HEK293 (cell line): ENCODE measurements around the gene DGKZ.
A peak's percentile ranks its signal among the peaks of the same experiment; 100 is the strongest.

Experiments used
- KLF1 ChIP-seq: fragments of 450-650 bp; formaldehyde crosslinking; IDR thresholded peaks from 2 replicates; pipeline ENCODE4 v1.5.1; 2016; ENCODE audit warnings: missing biosample characterization, missing genetic modification characterization
- KLF7 ChIP-seq: fragments of 450-650 bp; formaldehyde crosslinking; IDR thresholded peaks from 2 replicates; pipeline ENCODE4 v1.5.1; 2016; ENCODE audit warnings: missing biosample characterization, missing genetic modification characterization, borderline replicate concordance
- KLF8 ChIP-seq: fragments of 450-650 bp; formaldehyde crosslinking; IDR thresholded peaks from 2 replicates; pipeline ENCODE4 v1.5.1; 2016; ENCODE audit warnings: missing biosample characterization, missing genetic modification characterization
- MYNN ChIP-seq: fragments of 450-650 bp; formaldehyde crosslinking; IDR thresholded peaks from 2 replicates; pipeline ENCODE4 v1.5.1; 2016; ENCODE audit warnings: missing biosample characterization, missing genetic modification characterization, borderline replicate concordance
- PATZ1 ChIP-seq: fragments of 450-650 bp; formaldehyde crosslinking; IDR thresholded peaks from 2 replicates; pipeline ENCODE4 v1.5.1; 2016; ENCODE audit warnings: missing biosample characterization, missing genetic modification characterization
- PBX3 ChIP-seq: sonication (generic); formaldehyde crosslinking; IDR thresholded peaks from 2 replicates; pipeline ENCODE4 v1.8.1; 2022; ENCODE audit warnings: mild to moderate bottlenecking, moderate library complexity, missing genetic modification reagents
- ZBTB17 ChIP-seq: fragments of 450-650 bp; formaldehyde crosslinking; IDR thresholded peaks from 2 replicates; pipeline ENCODE4 v1.5.1; 2016; ENCODE audit warnings: missing biosample characterization, missing genetic modification characterization
- ZBTB26 ChIP-seq: fragments of 450-650 bp; formaldehyde crosslinking; optimal IDR thresholded peaks from 2 replicates; pipeline ENCODE3; 2016; ENCODE audit warnings: missing biosample characterization, mild to moderate bottlenecking, missing genetic modification characterization
- ZBTB6 ChIP-seq: fragments of 450-650 bp; formaldehyde crosslinking; IDR thresholded peaks from 2 replicates; pipeline ENCODE4 v1.5.1; 2017; ENCODE audit warnings: missing biosample characterization, missing genetic modification characterization
- ZBTB7A ChIP-seq: fragments of 450-650 bp; formaldehyde crosslinking; IDR thresholded peaks from 2 replicates; pipeline ENCODE4 v1.5.1; 2016; ENCODE audit warnings: low read depth, missing biosample characterization, missing genetic modification characterization
- ZBTB8A ChIP-seq: fragments of 450-650 bp; formaldehyde crosslinking; IDR thresholded peaks from 2 replicates; pipeline ENCODE4 v1.5.1; 2016; ENCODE audit warnings: missing biosample characterization, missing genetic modification characterization
- ZIC2 ChIP-seq: fragments of 450-650 bp; formaldehyde crosslinking; IDR thresholded peaks from 2 replicates; pipeline ENCODE4 v1.5.1; 2016; ENCODE audit warnings: missing biosample characterization, missing genetic modification characterization
- ZNF2 ChIP-seq: fragments of 450-650 bp; formaldehyde crosslinking; IDR thresholded peaks from 2 replicates; pipeline ENCODE4 v1.5.1; 2016; ENCODE audit warnings: missing biosample characterization, missing genetic modification characterization
- ZNF324 ChIP-seq: fragments of 450-650 bp; formaldehyde crosslinking; IDR thresholded peaks from 2 replicates; pipeline ENCODE4 v1.5.1; 2016; ENCODE audit warnings: missing biosample characterization, missing genetic modification characterization
- ZNF394 ChIP-seq: fragments of 450-650 bp; formaldehyde crosslinking; IDR thresholded peaks from 2 replicates; pipeline ENCODE4 v1.5.1; 2016; ENCODE audit warnings: missing biosample characterization, missing genetic modification characterization, mild to moderate bottlenecking, moderate library complexity, borderline replicate concordance
- ZNF518A ChIP-seq: fragments of 450-650 bp; formaldehyde crosslinking; conservative IDR thresholded peaks from 2 replicates; pipeline ENCODE4 v1.5.1; 2016; ENCODE audit warnings: low read depth, missing biosample characterization, missing genetic modification characterization
- ZNF600 ChIP-seq: fragments of 450-650 bp; formaldehyde crosslinking; IDR thresholded peaks from 2 replicates; pipeline ENCODE4 v1.5.1; 2016; ENCODE audit warnings: missing biosample characterization, missing genetic modification characterization
- ZNF629 ChIP-seq: fragments of 450-650 bp; formaldehyde crosslinking; IDR thresholded peaks from 2 replicates; pipeline ENCODE4 v1.5.1; 2017; ENCODE audit warnings: missing biosample characterization, missing genetic modification characterization
- ZNF707 ChIP-seq: fragments of 450-650 bp; formaldehyde crosslinking; IDR thresholded peaks from 2 replicates; pipeline ENCODE4 v1.5.1; 2016; ENCODE audit warnings: missing biosample characterization, missing genetic modification characterization
- ZSCAN23 ChIP-seq: fragments of 450-650 bp; formaldehyde crosslinking; IDR thresholded peaks from 2 replicates; pipeline ENCODE4 v1.5.1; 2016; ENCODE audit warnings: missing biosample characterization, missing genetic modification characterization
- ZXDB ChIP-seq: fragments of 450-650 bp; formaldehyde crosslinking; IDR thresholded peaks from 2 replicates; pipeline ENCODE4 v1.5.1; 2016; ENCODE audit warnings: missing biosample characterization, missing genetic modification characterization

DGKZ gene

GRCh38 chr11:46392421-46393230, 45.4 kb downstream of the DGKZ start (continued):
- TF ChIP-seq ZNF394 (tag by site-specific recombination) (peak; percentile 28; the same call in 1 of the 2 replicates), ZBTB26 (tag by site-specific recombination) (peak; percentile 77), ZNF518A (tag by site-specific recombination) (0 out of 2 replicates have a peak, but pooled peaks have one; percentile 12), ZNF600 (tag by site-specific recombination) (peak; percentile 59), ZSCAN23 (tag by site-specific recombination) (no peak), ZBTB8A (tag by site-specific recombination) (peak; percentile 95), KLF1 (peak; percentile 52; the same call in 1 of the 2 replicates), ZIC2 (tag by site-specific recombination) (peak; percentile 44), KLF7 (peak; percentile 68; the same call in 1 of the 2 replicates), ZBTB17 (peak; percentile 68), ZNF629 (tag by site-specific recombination) (peak; percentile 30; the same call in 1 of the 2 replicates), PATZ1 (tag by site-specific recombination) (peak; percentile 86), ZNF2 (tag by site-specific recombination) (peak; percentile 66; the same call in 1 of the 2 replicates), PBX3 (CRISPR knock-in tag) (0 out of 2 replicates have a peak, but pooled peaks have one; percentile 29), ZBTB6 (tag by site-specific recombination) (peak; percentile 76), ZNF324 (tag by site-specific recombination) (peak; percentile 48; the same call in 1 of the 2 replicates), ZXDB (tag by site-specific recombination) (peak; percentile 55), MYNN (no peak), KLF8 (tag by site-specific recombination) (peak; percentile 94), ZBTB7A (tag by site-specific recombination) (peak; percentile 59; the same call in 1 of the 2 replicates), ZNF707 (tag by site-specific recombination) (no peak)
